ENCODE data around the gene TAS2R19.

TAS2R19 gene

DNA sequence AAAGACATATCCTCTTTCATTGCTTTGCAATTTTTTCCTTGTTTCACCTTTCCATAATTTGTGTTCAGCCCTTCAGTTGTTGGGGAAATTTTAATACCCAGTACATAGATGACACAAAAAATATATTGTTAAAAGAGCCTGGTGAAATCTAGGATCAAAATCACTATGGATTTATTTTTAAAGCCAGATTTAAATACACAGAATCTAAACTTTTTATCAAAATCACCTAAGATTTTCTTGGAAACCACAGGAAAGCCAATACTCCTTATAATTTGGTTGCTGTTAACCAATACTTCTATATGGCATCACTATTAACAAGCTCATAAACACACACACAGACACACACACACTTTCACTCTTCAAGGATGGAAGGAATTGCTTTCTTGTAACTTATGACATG, 24.2 kb downstream of the TAS2R19 start, which contains the start of gene TAS2R20:
TSS of gene TAS2R20 (minus strand) at position 101 of the 400 bp plus-strand sequence. CDS start 429 bp downstream, outside the sequence.
- no peak within 1 kb of the TSS for H3K4me3 ChIP-seq (ENCODE audit: low read depth, low read length)

- no peak overlapping the region for H3K4me3 ChIP-seq (ENCODE audit: low read depth, low read length)
These were observed 28.1 kb downstream of the TAS2R19 start for GRCh38 chr12:10994307-10994706.

DNA sequence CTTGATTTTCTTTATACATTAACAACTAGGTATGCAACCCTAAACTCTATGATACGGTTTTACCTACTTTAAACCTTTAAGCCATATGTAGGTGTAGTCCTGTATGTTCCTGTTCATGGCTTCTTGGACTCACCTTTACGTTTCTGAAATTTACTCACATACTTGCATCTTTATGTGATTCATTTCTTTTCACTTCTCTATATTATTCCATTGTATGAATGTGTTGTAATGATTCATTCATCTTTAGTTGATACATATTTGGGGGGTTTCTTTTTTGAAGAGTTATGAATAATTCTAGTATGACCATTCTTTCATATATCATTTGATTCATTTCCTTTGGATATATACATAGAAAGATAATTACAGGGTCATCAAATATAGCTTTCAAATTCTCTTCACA, 33.3 kb downstream of the TAS2R19 start:
- no peak overlapping the region for H3K4me3 ChIP-seq (ENCODE audit: low read depth, low read length)

GRCh38 chr12:10986812-10987211, 35.6 kb downstream of the TAS2R19 start, which contains the start of gene TAS2R50:
TSS of gene TAS2R50 (minus strand) at chr12:10986912. CDS start at chr12:10986860, 52 bp downstream.
- no peak within 1 kb of the TSS for H3K4me3 ChIP-seq (ENCODE audit: low read depth, low read length)

DNA sequence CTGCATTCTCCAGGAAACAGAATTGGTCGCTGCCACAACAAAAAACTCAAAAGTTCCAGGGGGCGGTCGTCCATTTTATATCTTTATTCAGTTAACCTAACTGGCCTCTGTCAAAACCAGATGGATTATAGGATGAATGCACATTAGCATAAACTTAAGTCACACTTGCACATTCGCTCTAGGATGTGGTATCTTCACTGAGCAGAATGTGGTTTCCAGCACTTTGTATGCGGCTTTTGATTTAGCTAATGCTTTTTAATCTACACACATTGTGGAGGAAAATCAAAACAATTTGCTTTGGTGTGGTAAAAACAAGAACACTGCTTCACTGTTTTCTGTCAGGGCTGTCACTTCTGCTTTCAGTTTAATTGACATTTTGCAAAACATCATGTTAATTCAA, 40.2 kb downstream of the TAS2R19 start:
- no peak overlapping the region for H3K4me3 ChIP-seq (ENCODE audit: low read depth, low read length)

DNA sequence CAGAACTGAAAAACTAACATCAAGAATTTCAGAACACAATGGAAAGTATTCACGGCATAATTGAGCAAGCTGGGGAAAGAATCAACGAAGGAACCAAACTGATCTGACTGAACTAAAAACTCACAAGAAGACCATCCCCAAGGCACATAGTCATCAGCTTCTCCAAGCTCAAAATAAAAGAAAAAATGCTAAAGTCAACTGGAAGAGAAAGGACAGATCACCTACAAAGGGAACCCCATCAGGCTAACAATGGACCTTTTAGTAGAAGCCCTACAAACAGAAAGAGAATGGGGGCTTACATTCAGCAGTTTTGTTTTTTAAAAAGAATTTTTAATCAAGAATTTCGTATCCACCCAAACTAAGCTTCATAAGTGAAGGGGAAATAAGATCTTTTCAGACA, 47.5 kb downstream of the TAS2R19 start:
- H3K4me3 ChIP-seq (ENCODE audit: low read depth, low read length) = no peak overlapping the region

Measured in iPS-11a (cell line).